Raji (cell line): ENCODE measurements around the gene EXOG.

Experiments used
- POLR2A ChIP-seq: IDR thresholded peaks from 2 replicates; pipeline ENCODE4 v1.6.1; 2011; ENCODE audit warnings: low read depth, low read length, control low read depth; ENCODE audit not compliant: insufficient read depth

EXOG gene

DNA sequence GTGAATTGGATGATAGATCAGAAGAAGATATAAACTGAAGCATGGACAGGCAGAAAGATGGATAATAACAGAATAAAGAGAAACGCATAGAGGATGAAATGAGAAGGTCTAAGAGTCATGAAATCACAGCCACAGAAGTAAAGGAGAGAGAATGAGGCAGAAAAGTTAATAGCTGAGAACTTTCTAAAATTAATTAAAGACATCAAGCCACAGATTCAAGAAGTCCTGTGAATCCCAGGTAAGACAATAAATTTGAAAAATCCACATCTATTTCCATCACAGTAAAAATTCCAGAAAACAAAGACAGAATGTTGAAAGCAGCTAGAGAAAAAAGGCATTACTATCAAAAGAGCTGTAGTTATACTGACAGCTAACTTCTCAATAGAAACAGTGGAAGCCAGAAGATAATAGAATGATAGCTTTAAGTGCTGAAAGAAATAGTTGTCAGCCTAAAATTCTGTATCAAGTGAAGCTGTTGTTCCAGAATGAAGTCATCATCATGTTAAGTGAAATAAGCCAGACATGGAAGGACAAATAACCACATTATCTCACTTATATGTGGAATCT lies 30.5 kb upstream of the EXOG start:
- no peak for TF ChIP-seq POLR2A

DNA sequence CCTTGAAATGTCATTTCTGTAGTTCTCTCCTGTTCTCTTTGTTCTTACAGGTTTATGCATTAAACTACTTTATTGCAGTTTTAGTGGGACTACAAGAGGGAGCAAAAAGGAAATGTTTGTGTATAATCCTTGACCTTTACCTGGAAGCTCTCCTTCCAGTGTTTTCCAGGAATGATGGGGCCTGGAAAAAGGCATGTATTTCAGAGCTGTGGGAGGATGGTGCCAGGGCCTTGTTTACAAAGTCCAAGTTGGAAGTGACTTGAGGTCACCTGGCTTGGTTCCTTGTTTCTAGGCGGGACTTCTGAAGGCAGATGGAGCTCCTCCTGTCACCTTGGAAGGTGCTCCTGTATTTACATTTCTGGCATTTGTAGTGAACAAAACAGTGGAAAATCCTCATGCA lies 27.4 kb upstream of the EXOG start:
- TF ChIP-seq POLR2A: no peak

DNA sequence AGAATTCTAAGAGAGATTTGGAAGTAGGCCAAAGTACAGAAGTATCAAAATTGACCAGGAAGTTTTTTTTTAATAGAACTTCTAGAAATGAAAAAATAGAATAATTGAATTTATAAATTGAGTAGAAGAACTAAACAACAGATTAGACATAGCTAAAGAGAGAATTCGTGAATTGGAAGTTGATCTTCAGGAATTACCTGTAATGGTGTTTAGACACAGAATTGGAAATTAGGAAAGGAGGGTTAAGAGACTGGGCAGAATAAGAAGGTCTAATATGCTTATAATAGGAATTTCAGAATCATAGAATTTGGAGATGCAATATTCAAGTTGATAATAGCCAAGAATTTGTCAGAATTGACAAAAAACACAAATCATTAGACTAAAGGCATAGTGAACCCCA lies 26.3 kb upstream of the EXOG start:
- no peak for TF ChIP-seq POLR2A

DNA sequence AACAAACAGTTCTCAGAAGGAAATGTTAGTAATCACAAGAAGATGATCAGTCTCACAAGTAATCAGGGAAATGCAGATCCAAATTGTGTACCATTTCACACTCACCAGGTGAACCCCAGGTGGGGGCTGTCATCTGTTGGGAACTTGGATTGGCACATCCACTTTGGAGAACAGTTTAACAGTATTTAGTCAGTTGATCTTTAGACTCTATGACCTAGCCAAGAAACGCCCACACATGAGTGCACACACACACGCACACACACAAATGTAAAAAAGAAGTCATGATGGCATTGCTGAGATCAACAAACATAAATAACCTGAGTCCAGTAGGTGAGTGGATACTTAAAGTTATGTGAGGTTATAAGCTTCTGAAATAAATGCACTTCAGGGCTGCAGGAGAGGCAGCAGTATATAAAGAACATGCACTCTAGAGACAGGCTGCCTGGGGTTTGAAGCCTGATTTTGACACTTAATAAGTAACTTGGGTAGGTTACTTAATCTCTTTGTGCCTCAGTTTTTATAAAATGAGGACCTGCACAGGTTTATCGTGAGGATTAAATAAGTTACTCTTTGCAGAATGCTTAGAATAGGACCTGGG lies 24.8 kb upstream of the EXOG start:
- TF ChIP-seq POLR2A: no peak

DNA sequence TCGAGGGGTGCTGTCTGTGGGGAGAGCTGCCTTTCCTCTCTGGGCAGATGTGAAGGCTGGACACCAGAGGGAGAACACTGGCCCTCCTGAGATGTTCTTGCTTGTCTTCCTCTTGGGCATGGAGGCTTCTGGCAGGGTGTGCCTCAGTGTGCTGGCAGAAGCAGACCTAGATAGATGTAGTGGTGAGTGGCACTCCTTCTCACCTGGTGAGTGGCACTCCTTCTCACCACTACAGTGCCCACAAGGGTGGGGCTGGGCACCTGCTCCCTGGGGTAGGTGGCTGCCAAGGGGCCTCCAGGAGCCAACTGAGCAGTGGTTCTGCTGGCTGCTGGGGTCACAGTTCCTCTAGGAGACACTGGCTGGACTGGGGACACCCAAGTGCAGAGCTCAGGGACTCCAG lies 23.8 kb upstream of the EXOG start:
- TF ChIP-seq POLR2A: no peak

DNA sequence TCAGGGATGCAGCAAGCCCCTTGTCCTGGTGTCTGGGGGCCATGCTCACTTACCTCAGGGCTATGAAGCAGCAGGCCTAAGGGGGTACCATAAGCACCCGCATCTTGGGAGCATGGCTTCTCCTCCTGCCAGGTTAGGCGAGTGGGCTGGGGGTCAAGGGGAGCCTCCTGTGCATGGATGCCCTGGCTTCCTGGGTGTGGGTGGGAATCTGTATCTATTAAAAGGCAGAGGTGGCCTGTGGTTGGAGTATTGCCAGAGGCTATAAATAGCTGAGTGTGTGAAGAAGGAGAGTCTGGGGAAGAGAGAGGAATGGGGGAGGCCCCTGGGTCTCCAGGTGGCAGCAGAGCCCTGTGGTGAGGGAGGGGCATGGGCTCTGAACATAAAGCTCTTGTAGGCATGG lies 22.9 kb upstream of the EXOG start:
- TF ChIP-seq POLR2A: no peak

DNA sequence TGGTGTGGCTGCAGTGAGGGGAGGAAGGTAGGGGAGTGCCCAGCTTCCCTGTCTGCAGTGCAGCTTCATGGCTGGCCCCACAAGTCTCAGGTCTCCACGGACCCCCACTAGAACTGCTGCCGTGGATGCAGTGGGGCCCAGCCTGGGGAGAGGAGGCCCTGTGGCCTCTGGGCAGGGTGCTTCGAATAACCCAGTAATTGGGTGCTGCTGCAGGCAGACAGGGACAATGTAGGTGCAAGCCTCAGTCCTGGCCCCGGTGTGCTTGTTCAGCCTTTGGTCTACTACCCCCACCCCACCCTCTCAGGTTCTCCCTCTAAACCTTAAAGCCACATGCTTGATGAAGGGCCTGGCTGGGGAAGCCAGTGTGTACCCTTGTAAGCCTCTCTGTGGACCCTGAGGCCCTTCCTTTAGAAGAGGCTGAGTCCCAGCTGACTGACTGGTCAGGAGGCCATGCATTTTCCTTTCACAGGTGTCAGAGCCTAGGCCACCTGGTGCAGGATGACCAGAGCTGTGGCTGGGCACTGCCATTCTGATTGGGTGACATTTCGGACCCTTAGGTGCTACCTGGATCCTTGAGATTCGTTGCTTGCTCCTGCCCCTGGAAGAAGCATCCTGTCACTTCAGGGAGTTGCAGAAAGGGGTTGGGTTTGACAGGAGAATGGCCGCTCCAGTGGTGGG lies 21.1 kb upstream of the EXOG start:
- no peak for TF ChIP-seq POLR2A

DNA sequence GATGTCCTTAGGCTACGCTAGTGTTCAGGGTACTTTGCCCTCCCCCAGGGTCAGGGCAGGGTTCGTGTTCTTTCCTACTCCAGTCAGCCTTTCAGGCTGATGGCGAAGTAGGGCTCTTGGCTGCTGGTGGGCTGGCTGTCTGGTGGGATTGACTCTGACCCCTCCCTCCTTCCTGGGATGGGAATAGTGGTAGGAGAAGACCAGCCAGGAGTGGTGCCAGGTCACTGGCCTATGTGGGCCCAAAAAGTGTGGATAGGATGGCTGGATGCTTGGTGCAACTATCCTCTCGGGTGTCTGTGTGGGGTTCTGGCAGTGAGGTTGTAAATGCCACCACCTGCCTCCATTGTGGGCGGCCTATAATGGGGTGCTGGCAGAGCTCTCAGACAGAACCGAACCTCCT lies 20.4 kb upstream of the EXOG start:
- TF ChIP-seq POLR2A: no peak

DNA sequence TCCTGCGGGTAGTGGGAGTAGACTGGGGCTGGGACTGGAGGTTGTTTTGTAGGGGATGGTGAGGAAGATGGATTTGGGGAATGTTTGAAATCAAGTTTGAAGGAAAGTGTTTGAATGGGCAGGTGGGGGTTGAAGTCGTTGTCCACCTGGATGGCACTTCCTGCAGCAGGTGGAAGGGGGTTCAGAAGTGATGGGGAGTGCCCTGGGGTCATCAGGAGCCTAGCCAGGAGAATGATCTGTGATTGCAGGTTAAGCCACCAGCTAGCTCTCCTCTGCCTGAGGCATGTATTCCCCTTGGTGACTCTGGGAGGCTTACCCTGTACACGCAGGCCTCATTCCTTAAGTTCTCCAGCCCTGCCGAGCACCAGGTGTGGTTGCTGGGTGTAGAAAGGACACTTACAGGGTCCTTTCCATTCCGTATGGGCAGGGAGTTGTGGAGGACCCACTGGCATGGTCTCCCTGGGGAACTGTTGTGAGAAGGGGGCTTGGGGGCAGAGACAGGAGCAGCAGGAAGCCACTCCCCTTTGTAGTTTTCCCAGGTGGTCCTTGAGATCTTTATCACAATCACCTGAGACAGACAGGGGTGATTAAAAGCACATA lies 19.9 kb upstream of the EXOG start:
- no peak for TF ChIP-seq POLR2A

DNA sequence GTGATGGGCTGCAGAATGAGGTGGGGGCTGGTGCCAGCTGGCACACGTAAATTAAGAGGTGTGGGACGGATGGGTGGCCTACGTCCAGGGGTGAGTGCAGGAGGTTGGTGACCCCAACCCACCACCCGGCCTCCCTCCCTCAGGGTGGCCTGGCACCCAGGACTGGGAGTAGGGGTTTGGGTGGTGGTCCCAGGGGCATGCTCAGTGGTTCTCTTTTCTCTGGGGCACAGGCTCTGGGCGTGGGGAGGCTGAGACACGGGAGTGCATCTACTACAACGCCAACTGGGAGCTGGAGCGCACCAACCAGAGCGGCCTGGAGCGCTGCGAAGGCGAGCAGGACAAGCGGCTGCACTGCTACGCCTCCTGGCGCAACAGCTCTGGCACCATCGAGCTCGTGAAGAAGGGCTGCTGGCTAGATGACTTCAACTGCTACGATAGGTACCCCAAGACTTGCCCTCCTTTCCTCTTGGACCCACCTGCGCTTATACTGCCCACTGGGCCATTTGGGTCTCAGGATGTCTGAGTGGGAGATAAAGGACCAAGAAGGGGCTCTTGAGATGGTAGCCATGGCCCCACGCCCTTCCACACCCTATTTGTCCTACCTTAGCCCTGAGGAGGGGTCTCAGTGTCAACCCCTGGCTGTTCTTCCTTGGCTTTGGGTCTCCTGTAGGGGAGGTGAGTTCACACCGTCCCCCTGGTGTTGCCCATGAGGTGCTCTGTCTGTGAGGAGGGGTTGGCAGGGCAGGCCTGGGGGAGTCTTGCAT lies 18.9 kb upstream of the EXOG start:
- TF ChIP-seq POLR2A: no peak

DNA sequence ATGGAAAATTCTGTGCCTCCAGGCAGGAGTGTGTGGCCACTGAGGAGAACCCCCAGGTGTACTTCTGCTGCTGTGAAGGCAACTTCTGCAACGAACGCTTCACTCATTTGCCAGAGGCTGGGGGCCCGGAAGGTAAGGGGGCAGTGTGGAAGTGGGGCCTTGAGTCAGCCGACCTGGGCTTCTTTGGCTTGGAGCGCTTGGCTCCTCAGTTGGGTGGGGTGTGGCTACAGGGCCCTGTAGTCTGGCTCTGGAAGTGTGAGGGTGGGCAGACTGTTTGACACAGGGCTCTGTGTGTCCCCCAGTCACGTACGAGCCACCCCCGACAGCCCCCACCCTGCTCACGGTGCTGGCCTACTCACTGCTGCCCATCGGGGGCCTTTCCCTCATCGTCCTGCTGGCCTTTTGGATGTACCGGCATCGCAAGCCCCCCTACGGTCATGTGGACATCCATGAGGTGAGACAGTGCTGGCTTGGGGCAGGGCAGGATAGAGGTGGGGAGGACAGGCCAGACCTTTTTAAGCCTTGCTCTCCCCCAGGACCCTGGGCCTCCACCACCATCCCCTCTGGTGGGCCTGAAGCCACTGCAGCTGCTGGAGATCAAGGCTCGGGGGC lies 18.2 kb upstream of the EXOG start:
- no peak for TF ChIP-seq POLR2A

DNA sequence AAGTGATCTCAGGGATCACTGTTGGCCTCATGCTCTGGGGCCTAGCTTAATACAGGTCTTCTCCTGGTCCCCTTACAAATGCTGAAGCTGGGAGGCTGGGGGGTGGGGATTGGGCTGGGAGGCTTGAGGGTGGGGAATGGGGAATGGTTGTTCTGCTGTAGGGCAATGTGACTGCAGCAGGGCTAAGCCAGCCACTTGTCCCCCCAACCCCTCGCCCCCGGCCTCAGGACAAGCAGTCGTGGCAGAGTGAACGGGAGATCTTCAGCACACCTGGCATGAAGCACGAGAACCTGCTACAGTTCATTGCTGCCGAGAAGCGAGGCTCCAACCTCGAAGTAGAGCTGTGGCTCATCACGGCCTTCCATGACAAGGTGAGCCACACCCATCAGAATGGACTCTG lies 17.2 kb upstream of the EXOG start:
- TF ChIP-seq POLR2A: no peak

DNA sequence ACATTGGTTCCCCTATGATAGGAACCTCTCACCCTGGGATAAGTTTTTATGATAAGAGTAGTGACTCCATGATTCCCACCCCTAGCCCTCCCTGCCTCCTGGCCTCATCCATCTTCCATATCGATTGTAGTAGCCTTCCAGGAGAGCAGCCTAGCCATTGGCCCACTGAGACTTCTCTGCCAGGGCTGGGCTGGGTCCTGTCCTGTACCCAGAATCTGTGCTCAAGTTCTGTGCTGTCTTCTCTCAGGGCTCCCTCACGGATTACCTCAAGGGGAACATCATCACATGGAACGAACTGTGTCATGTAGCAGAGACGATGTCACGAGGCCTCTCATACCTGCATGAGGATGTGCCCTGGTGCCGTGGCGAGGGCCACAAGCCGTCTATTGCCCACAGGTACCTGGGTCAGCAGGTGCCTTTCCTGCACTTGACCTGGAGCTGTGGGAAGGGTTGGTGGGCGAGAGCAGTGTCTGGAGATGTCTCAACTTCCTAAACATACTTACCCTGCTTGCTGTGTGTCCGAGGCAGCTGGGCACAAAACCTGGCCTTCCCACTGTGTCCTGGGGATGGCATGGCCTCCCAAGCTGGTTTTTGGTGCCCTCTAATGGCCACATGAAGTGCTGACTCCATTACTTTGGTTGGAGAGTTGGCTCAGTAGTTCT lies 16.6 kb upstream of the EXOG start:
- no peak for TF ChIP-seq POLR2A

DNA sequence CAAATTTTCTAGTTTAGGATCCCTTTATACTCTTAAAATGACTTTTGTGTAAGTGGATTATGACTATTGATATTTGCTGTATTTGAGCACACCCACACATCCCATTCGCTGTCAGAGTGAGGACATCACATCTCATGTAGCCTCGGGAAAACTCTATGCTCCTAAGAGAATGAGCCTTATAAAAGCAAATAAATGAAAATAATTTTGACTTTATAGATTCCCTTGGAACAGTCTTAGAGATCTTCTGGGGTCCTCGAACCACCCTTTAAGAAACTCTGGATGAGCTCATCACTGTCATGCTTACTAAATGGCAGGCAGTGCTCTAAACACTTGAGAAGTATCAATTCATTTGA lies 16.1 kb upstream of the EXOG start:
- no peak for TF ChIP-seq POLR2A

DNA sequence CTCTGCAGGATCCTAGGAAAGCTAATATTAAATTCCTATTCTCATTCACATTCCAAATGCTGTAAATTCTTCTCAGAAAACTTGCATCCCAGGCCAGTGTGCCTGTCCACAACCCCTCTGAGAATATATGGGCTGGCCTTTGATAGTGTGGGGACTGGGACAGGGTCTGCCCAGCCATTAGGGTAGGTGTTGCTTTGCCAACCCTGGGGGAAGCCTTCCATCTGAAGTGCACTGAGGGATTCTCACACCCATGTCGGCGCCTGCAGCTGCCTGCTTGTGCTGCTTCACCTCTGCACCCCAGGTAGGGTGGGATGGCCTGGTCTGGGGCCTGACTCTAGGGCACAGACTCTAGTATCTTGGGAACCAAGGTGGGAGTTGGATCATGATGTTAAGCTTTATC lies 15.2 kb upstream of the EXOG start:
- TF ChIP-seq POLR2A: no peak
